Kidney (tissue), 14 donors: ENCODE results near the gene GABBR2. TPM values are rescaled to one million over a fixed set of nuclear protein-coding genes. Genes with fewer than 3 reads are reported as not detected.

Source experiments
- DNase-seq, 5 donors: peaks; one replicate each; pipeline ENCODE4 v3.0.0-alpha.2; 2013 to 2020
- FAIRE-seq: peaks from 2 replicates; lab custom pipeline; 2012; peaks lifted over from hg19 to GRCh38; lab: Jason Lieb, UNC
- H3K27ac ChIP-seq, 2 donors: one replicate each; pipeline ENCODE4 v1.7.0; 2013; ENCODE audit warnings: low read depth in 2 of 2, low read length in 2 of 2, inconsistent platforms in 1 of 2
- H3K27me3 ChIP-seq: one replicate; pipeline ENCODE4 v1.7.1; 2013; ENCODE audit warnings: low read length, inconsistent platforms; ENCODE audit not compliant: control insufficient read depth, insufficient read depth
- H3K36me3 ChIP-seq, 3 donors: one replicate each; pipeline versions ENCODE4 v1.7.0 to v1.7.1; 2013; ENCODE audit warnings: low read length in 3 of 3, control low read depth in 1 of 3, inconsistent platforms in 1 of 3; ENCODE audit not compliant: insufficient read depth in 3 of 3, control insufficient read depth in 2 of 3
- H3K4me1 ChIP-seq, 3 donors: one replicate each; pipeline versions ENCODE4 v1.7.0 to v1.7.1; 2013; ENCODE audit warnings: low read length in 3 of 3, inconsistent platforms in 1 of 3, low read depth in 1 of 3; ENCODE audit not compliant: control insufficient read depth in 2 of 3, insufficient read depth in 2 of 3
- H3K4me3 ChIP-seq, 3 donors: one replicate each; pipeline versions ENCODE4 v1.7.0 to v1.8.1; 2013; ENCODE audit warnings: low read length in 3 of 3, control low read depth in 1 of 3, inconsistent platforms in 1 of 3
- H3K9ac ChIP-seq, 3 donors: one replicate each; pipeline versions ENCODE4 v1.7.0 to v1.7.1; 2013; ENCODE audit warnings: low read length in 3 of 3, control low read depth in 1 of 3, inconsistent platforms in 1 of 3
- H3K9me3 ChIP-seq, 3 donors: one replicate each; pipeline versions ENCODE4 v1.7.0 to v1.7.1; 2013; ENCODE audit warnings: low read length in 3 of 3, control low read depth in 1 of 3, inconsistent platforms in 1 of 3; ENCODE audit not compliant: control insufficient read depth in 2 of 3, insufficient read depth in 1 of 3
- CTCF ChIP-seq: IDR thresholded peaks from 3 replicates; pipeline ENCODE4 v1.5.1; 2012; ENCODE audit warnings: mild to moderate bottlenecking, moderate library complexity, borderline replicate concordance; ENCODE audit not compliant: insufficient read depth; ENCODE audit errors: extremely low read depth
- intact Hi-C: fragments of 100-400 bp; cut with DNase I; formaldehyde crosslinking; loops from one replicate; pipeline ENCODE4 v1.11.1; 2022
- polyA plus RNA-seq: library from polyadenylated mRNA; stranded (reverse); fragments of 350-450 nt; fragmentation: Illumina TruSeq; extraction: RNeasy Lipid Tissue Mini Kit (QIAGEN cat#74804); gene quantifications from one replicate; pipeline ENCODE4 v1.2.3, GENCODE V29; 2014; ENCODE audit warnings: low read depth, low replicate concordance; ENCODE audit not compliant: insufficient read depth
- total RNA-seq: library from RNA; stranded (reverse); fragmentation: NEBNext Ultra II Directional; extraction: Animal tissue kit (Norgen Biotek cat#: 25700); gene quantifications from one replicate; pipeline ENCODE4 v1.2.1, GENCODE V29; 2021
- donor health status: control.
- donor health status: control.
- donor health status: control.
- donor health status: control.
- donor health status: control.
- donor health status: DM: yes; HTN: yes; CAD: no.
- donor health status: Normal renal cell carcinoma (clear cell type).

The GABBR2 gene
- total and polyA plus RNA-seq, 2 donors from 2014 or later: 0.06 TPM; not detected in 1

GRCh38 chr9:98391406-98391805, 317.3 kb downstream of the GABBR2 start:
- no peak overlapping the region for H3K9ac ChIP-seq
- H3K27me3 ChIP-seq: no peaks in the 10 kb centered on the region
- no peaks in the 10 kb centered on the region for H3K9me3 ChIP-seq
- FAIRE-seq (no peak), DNase-seq (no peak)
- intact Hi-C loops: no loop called here
- H3K4me1 ChIP-seq: no peaks in the 10 kb centered on the region
- no peak overlapping the region for H3K4me3 ChIP-seq
- no peak for TF ChIP-seq CTCF
- no peaks in the 10 kb centered on the region for H3K36me3 ChIP-seq
- no peak overlapping the region for H3K27ac ChIP-seq

- no peaks in the 10 kb centered on the region for H3K4me1 ChIP-seq
- no peaks in the 10 kb centered on the region for H3K36me3 ChIP-seq
- DNase-seq: no peak
- H3K27ac ChIP-seq: no peak overlapping the region
- intact Hi-C loops: no loop called here
- H3K9ac ChIP-seq: no peak overlapping the region
- TF ChIP-seq CTCF: no peak
- H3K4me3 ChIP-seq: no peak overlapping the region
- no peaks in the 10 kb centered on the region for H3K9me3 ChIP-seq
- no peaks in the 10 kb centered on the region for H3K27me3 ChIP-seq
- no peak for FAIRE-seq
Measured at GRCh38 chr9:98385751-98386150, 323.0 kb downstream of the GABBR2 start.

GRCh38 chr9:98383758-98384157, 325.0 kb downstream of the GABBR2 start:
- intact Hi-C loops: no loop called here
- H3K27me3 ChIP-seq: no peaks in the 10 kb centered on the region
- no peak overlapping the region for H3K27ac ChIP-seq
- no peak for TF ChIP-seq CTCF
- FAIRE-seq (no peak), DNase-seq (no peak)
- no peaks in the 10 kb centered on the region for H3K9me3 ChIP-seq
- no peaks in the 10 kb centered on the region for H3K4me1 ChIP-seq
- H3K9ac ChIP-seq: no peak overlapping the region
- no peaks in the 10 kb centered on the region for H3K36me3 ChIP-seq
- H3K4me3 ChIP-seq: no peak overlapping the region

GRCh38 chr9:98381311-98382103, 327.2 kb downstream of the GABBR2 start:
- intact Hi-C loops: no loop called here
- Histone ChIP-seq H3K9ac (no peak overlapping the region), H3K9me3 (no peaks in the 10 kb centered on the region), H3K27ac (no peak overlapping the region), H3K4me3 (no peak overlapping the region), H3K36me3 (no peaks in the 10 kb centered on the region), H3K4me1 (no peaks in the 10 kb centered on the region), H3K27me3 (no peaks in the 10 kb centered on the region)
- no peak for TF ChIP-seq CTCF
- DNase-seq (no peak), FAIRE-seq (no peak)
